Spleen (tissue), 7 donors: Measurements from ENCODE around the gene PHF20.

ENCODE experiments used
- POLR2AphosphoS5 ChIP-seq, 3 donors: sonication (generic); formaldehyde crosslinking; IDR thresholded peaks; one replicate each; pipeline ENCODE4 v1.5.1; 2017; ENCODE audit warnings: antibody characterized with exemption in 3 of 3
- TF ChIP-seq, protein P1 (sequence below), 11 experiments: fragments of 200-600 bp in 7 of 11; fragments of 450-650 bp in 4 of 11; sonication (generic) in 4 of 11; IDR thresholded peaks in 8 of 11; conservative IDR thresholded peaks in 3 of 11; 1 replicate in 7 of 11; 2 replicates in 4 of 11; pipeline versions ENCODE4 v1.4.0 to v1.8.0; 2016 to 2021; ENCODE audit warnings: antibody characterized with exemption in 11 of 11, inconsistent platforms in 4 of 11, mild to moderate bottlenecking in 1 of 11
- donor health status: DM: no; HTN: no; CAD: no; lungs with moderate emphysema.
- donor health status: DM: no; HTN: no; CAD: no.
- donor health status: DM: no; HTN: no; CAD: no.

DNA sequence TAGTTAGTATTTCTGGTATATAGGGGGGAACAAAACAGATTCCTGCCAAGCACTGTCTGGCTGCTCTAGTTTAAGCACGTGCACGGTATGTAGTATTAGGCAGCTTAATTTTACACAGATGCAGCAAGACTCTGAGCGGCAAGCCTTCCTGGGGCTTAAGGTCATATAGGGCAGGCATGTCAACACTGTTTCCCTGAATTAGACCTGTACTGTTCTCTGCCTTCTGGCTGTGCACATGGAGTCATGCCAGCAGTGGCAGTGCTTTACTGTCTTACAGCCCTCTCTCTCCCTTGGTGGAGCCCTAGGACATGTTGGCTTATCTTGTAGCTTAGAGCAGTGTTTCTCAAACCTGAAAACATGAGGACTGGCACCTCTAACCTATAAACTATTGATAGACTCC lies 56.6 kb downstream of the PHF20 start:
- no peak for TF ChIP-seq POLR2AphosphoS5 (IDR thresholded peaks at IDR 0.05)
- TF ChIP-seq, protein P1, sequence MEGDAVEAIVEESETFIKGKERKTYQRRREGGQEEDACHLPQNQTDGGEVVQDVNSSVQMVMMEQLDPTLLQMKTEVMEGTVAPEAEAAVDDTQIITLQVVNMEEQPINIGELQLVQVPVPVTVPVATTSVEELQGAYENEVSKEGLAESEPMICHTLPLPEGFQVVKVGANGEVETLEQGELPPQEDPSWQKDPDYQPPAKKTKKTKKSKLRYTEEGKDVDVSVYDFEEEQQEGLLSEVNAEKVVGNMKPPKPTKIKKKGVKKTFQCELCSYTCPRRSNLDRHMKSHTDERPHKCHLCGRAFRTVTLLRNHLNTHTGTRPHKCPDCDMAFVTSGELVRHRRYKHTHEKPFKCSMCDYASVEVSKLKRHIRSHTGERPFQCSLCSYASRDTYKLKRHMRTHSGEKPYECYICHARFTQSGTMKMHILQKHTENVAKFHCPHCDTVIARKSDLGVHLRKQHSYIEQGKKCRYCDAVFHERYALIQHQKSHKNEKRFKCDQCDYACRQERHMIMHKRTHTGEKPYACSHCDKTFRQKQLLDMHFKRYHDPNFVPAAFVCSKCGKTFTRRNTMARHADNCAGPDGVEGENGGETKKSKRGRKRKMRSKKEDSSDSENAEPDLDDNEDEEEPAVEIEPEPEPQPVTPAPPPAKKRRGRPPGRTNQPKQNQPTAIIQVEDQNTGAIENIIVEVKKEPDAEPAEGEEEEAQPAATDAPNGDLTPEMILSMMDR (IDR thresholded peaks at IDR 0.05 in 8 of 11, conservative IDR thresholded peaks at IDR 0.05 in 3 of 11) = no peak
